Activated CD8-positive, alpha-beta T cell treated with anti-CD3 and anti-CD28 coated beads, Interleukin-2, amount 10 ng/mL, durations not matched to agents 7 days and 5 days (primary cell): ENCODE data around the gene SMYD3. TPM values are rescaled to one million over a fixed set of nuclear protein-coding genes. Genes with fewer than 3 reads are reported as not detected.

Experiments
- ATAC-seq: fragments of 150-1000 bp; cut with Tn5 transposase; one replicate; pipeline ENCODE4 v1.10.0; 2021; ENCODE audit warnings: moderate library complexity
- CTCF ChIA-PET: fragments of 350-600 bp; sonication (Branson Sonifier 250); formaldehyde crosslinking; loops from one replicate; lab custom pipeline; 2021; ENCODE audit warnings: antibody characterized with exemption; lab: Charles Lee
- POLR2A ChIA-PET: fragments of 350-600 bp; sonication (Branson Sonifier 250); formaldehyde crosslinking; loops from one replicate; lab custom pipeline; 2021; ENCODE audit warnings: antibody characterized with exemption; lab: Charles Lee
- DNase-seq: peaks from one replicate; pipeline ENCODE4 v3.0.0-alpha.2; 2020
- H3K27ac Mint-ChIP-seq: one replicate; pipeline ENCODE4 v1.8.0; 2021; ENCODE audit warnings: mild to moderate bottlenecking, mixed read lengths
- H3K27me3 Mint-ChIP-seq: one replicate; pipeline ENCODE4 v1.8.0; 2021; ENCODE audit warnings: low read depth, mixed read lengths
- H3K36me3 Mint-ChIP-seq: one replicate; pipeline ENCODE4 v1.8.0; 2021; ENCODE audit warnings: low read depth, mixed read lengths
- H3K4me1 Mint-ChIP-seq: one replicate; pipeline ENCODE4 v1.8.0; 2021; ENCODE audit warnings: low read depth, mixed read lengths
- H3K4me3 Mint-ChIP-seq: one replicate; pipeline ENCODE4 v1.8.0; 2021; ENCODE audit warnings: mild to moderate bottlenecking, mixed read lengths
- H3K9me3 Mint-ChIP-seq: one replicate; pipeline ENCODE4 v1.8.0; 2022; ENCODE audit warnings: mixed read lengths; ENCODE audit not compliant: insufficient read depth
- total RNA-seq, 2 experiments: library from RNA; stranded (reverse); gene quantifications; one replicate each; pipeline ENCODE4 v1.2.3, GENCODE V29; 2021

The SMYD3 gene
- total RNA-seq, 2 experiments from 2014 or later: 22.7 to 23.2 TPM

DNA sequence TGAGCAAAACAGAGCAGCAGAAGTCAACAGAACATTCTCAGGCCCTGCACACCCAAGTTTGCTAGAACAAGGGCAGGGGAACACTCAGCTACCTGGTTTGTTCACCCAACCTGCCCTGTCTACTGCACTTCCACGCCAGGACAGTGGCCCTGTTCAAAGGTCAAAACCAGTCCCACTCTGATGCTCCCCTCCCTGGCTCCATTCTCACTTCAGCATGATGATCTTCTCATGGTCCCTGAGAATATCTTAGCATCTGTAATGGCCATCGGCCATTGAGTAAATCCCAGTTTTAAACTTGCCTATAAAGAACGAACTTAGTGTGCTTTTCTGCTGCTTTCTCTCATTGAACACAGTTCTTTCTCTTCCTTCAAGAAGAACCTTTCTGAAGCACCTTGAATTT, 293.6 kb downstream of the SMYD3 start:
- peaks cover 2% of the 10 kb centered on the region for H3K4me1 Mint-ChIP-seq
- ChIA-PET POLR2A (no interaction called here), CTCF (no interaction called here)
- no peaks in the 10 kb centered on the region for H3K9me3 Mint-ChIP-seq
- no peak for DNase-seq
- H3K4me3 Mint-ChIP-seq: no peak overlapping the region
- H3K36me3 Mint-ChIP-seq: no peaks in the 10 kb centered on the region
- H3K27ac Mint-ChIP-seq: no peak overlapping the region
- no peak for ATAC-seq
- no peaks in the 10 kb centered on the region for H3K27me3 Mint-ChIP-seq

DNA sequence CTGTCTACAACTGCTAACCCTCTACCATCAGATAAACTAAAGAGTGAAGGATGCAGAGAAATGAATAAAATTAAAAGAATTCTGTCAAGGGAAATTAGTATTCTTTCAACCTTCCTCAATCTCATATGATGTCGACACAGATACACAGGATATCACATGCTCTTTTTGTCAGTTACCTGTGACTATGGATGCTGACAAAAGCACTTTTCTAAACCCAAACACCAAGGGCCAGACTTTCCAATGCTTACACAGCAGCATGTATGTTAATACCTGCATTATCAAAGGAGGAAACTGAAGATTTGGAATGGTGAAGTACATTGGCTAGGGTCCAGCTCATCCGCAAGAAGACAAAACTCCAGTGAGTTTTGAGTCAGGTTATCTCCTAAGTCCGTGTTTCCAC, 294.0 kb downstream of the SMYD3 start:
- peaks cover 2% of the 10 kb centered on the region for H3K4me1 Mint-ChIP-seq
- ATAC-seq: no peak
- ChIA-PET POLR2A (no interaction called here), CTCF (no interaction called here)
- no peak overlapping the region for H3K27ac Mint-ChIP-seq
- no peak for DNase-seq
- no peaks in the 10 kb centered on the region for H3K36me3 Mint-ChIP-seq
- H3K4me3 Mint-ChIP-seq: no peak overlapping the region
- H3K9me3 Mint-ChIP-seq: no peaks in the 10 kb centered on the region
- H3K27me3 Mint-ChIP-seq: no peaks in the 10 kb centered on the region

DNA sequence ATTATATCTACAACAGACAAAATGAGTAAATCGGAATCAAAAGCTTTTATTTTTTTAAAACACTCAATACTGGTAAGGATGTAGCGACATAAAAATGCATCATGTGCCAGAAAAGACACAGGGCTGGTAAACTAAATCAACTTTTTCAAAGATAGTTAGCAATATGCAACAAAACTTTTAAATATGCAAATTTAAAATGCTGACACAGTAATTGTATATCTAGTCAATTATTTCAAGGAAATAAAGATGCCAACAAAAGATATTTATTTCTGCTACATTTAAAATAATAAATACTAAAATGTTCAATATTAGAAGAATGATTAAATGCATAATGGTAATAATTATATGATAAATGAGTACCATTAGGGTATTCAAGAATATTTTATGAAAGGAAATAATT, 295.1 kb downstream of the SMYD3 start:
- ATAC-seq (no peak), DNase-seq (no peak)
- H3K27me3 Mint-ChIP-seq: no peaks in the 10 kb centered on the region
- H3K36me3 Mint-ChIP-seq: no peaks in the 10 kb centered on the region
- ChIA-PET POLR2A (no interaction called here), CTCF (no interaction called here)
- no peak overlapping the region for H3K4me3 Mint-ChIP-seq
- H3K4me1 Mint-ChIP-seq: peaks cover 2% of the 10 kb centered on the region
- no peaks in the 10 kb centered on the region for H3K9me3 Mint-ChIP-seq
- no peak overlapping the region for H3K27ac Mint-ChIP-seq

DNA sequence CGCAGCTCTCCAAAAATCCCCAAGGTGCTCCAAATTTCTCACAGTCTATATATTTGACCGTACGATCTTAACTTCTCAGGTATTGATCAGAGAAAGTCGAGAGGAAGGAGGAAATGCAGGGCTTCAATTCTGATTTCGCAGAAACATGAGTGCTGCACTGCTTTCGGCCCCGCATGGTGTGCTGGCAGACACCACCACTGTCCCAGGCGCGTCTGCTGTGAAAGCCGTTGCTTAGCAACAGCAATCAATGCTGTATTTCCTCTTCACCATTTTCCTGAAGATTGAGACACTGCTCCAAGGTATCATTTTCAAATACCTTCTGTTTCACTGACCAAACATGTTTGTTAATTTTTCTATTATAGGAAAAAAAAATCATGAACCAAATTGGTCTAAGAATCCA, 296.3 kb downstream of the SMYD3 start:
- Mint-ChIP-seq H3K4me3 (no peak overlapping the region), H3K36me3 (no peaks in the 10 kb centered on the region), H3K9me3 (no peaks in the 10 kb centered on the region), H3K27ac (no peak overlapping the region), H3K4me1 (peaks cover 2% of the 10 kb centered on the region), H3K27me3 (no peaks in the 10 kb centered on the region)
- ChIA-PET POLR2A (no interaction called here), CTCF (no interaction called here)
- DNase-seq (no peak), ATAC-seq (no peak)

DNA sequence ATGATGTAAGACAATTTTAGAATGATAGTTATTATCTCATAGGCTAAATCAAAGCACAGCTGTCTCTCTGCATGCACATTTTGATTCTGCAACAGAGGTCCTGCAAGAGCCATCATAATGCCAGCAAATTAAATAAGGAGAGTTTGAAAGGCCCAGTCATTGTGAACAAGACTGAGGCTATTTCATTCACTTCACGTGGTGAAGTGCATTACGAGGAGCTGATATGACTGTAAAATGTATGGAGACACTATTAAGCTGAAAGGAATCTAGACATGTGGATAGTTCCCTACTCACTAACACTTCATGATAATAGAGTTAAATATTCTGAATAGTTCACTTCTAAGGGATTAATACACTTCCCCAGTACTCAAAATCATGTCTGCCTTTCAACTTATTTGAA, 299.0 kb downstream of the SMYD3 start:
- ChIA-PET POLR2A (no interaction called here), CTCF (no interaction called here)
- Mint-ChIP-seq H3K36me3 (no peaks in the 10 kb centered on the region), H3K4me3 (no peak overlapping the region), H3K9me3 (no peaks in the 10 kb centered on the region), H3K27ac (no peak overlapping the region), H3K27me3 (no peaks in the 10 kb centered on the region), H3K4me1 (no peaks in the 10 kb centered on the region)
- DNase-seq (no peak), ATAC-seq (no peak)

DNA sequence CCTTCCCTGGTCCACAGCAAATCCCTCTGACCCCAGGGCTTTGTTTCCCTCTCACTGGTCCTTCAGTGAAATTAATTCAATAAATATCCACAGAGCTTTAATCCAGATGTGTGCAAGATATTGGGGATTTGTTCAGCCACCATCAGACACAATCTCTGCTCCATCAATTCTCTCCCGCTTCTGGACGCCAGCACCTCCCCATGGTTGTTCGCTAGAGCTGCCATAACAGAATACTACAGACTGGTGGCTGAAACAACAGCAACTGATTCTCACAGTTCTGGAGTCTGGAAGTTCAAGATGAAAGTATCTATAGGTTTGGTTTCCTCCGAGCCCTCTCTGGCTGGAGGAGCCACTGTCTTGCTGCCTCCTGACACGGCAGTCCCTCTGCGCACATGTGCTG, 303.9 kb downstream of the SMYD3 start:
- ChIA-PET CTCF (no interaction called here), POLR2A (no interaction called here)
- Mint-ChIP-seq H3K27me3 (no peaks in the 10 kb centered on the region), H3K4me1 (no peaks in the 10 kb centered on the region), H3K4me3 (no peak overlapping the region), H3K27ac (no peak overlapping the region), H3K36me3 (no peaks in the 10 kb centered on the region), H3K9me3 (no peaks in the 10 kb centered on the region)
- ATAC-seq (no peak), DNase-seq (no peak)

DNA sequence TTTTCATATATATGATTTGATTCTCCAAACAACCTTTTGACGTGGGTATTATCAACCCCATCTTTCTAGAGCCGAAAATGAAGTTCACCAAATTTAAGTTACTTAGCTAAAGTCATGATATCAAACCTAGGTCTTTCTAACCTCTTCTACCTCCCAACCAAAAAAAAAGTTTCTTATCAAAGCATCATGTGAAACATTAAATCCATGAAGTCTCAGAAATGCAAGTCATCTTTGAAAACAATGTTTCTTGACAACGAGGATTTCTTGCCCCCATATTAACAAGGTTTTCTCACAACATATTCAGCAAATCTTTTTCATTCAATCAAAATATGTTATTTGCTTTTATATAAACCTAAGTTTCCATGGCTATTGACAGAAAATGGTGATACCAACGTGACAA, 306.3 kb downstream of the SMYD3 start:
- Mint-ChIP-seq H3K36me3 (no peaks in the 10 kb centered on the region), H3K27ac (no peak overlapping the region), H3K9me3 (no peaks in the 10 kb centered on the region), H3K4me3 (no peak overlapping the region), H3K27me3 (no peaks in the 10 kb centered on the region), H3K4me1 (no peaks in the 10 kb centered on the region)
- CTCF ChIA-PET: no interaction called here
- ATAC-seq (no peak), DNase-seq (no peak)
- POLR2A ChIA-PET: no interaction called here

DNA sequence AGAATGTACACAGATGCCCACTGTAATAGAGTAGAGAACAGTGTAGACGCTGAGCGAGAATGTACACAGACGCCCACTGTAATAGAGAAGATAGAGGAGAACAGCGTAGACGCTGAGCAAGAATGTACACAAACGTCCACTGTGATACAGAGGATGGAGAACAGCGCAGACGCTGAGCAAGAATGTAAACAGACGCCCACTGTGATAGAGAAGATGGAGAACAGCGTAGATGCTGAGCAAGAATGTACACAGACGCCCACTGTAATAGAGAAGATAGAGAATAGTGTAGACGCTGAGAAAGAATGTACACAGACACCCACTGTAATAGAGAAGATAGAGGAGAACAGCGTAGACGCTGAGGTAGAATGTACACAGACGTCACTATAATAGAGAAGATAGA, 306.9 kb downstream of the SMYD3 start:
- H3K9me3 Mint-ChIP-seq: no peaks in the 10 kb centered on the region
- no peaks in the 10 kb centered on the region for H3K27me3 Mint-ChIP-seq
- DNase-seq (no peak), ATAC-seq (no peak)
- H3K4me3 Mint-ChIP-seq: no peak overlapping the region
- H3K27ac Mint-ChIP-seq: no peak overlapping the region
- no peaks in the 10 kb centered on the region for H3K4me1 Mint-ChIP-seq
- ChIA-PET POLR2A (no interaction called here), CTCF (no interaction called here)
- H3K36me3 Mint-ChIP-seq: no peaks in the 10 kb centered on the region

DNA sequence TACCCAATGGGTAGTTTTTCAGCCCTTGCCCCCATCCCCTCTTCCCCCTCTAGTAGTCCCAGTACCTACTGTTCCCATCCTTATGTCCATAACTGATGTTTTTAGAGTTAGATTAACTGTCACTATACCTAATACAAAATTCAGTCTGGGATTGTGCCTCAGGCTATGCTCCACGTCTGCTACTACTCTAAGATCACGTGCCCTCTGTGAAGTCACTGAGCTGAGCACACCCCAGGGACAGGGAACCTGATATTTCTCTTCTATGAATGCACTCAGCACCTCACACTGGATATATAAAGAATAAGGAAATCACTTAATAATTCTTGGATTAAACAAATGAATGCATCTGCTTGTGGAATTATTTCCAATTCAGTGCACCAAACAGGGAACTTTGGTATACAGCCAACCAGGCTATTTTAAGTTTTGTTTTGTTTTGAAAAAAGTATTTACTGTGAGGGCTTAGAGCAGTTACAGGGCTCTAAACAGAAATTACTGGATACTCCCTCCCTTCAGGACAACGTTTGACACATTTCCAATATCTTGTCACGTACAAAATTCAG, 307.9 kb downstream of the SMYD3 start:
- no peaks in the 10 kb centered on the region for H3K9me3 Mint-ChIP-seq
- no peak overlapping the region for H3K4me3 Mint-ChIP-seq
- no peak overlapping the region for H3K27ac Mint-ChIP-seq
- no peaks in the 10 kb centered on the region for H3K36me3 Mint-ChIP-seq
- no peak for ATAC-seq
- H3K27me3 Mint-ChIP-seq: no peaks in the 10 kb centered on the region
- no peak for DNase-seq
- POLR2A ChIA-PET: no interaction called here
- H3K4me1 Mint-ChIP-seq: no peaks in the 10 kb centered on the region
- CTCF ChIA-PET: no interaction called here

DNA sequence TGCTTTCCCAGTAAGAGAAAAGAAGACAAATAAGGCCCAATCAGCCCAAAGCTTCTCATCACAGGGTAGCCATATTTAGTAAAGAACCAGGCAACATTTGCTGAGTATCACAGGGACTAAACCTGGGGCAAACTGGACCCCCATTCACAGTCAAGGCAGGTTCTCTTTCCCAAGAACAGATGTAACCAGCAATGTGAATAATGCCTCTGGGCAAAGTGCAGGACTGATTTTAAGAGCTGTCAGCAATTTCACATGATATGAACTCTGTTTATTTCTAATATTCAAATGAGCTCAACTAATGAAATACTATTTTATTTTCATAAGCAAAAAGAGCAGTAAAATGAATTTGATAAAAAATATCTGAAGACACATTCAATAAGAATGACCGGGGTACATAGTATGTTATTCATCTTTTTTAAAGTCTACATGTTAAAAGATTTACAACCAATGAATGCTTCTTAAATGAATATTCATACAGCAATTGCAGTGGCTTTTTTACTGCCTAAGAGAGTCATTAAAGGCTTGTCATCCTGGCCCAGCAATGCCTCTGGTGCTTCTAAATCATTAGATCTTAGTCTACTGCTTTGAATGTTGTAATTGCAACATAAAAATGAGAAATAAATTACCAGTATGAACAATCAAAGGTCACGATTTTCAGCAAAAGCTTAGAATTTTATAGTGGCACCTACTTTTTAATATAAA, 308.8 kb downstream of the SMYD3 start:
- no peaks in the 10 kb centered on the region for H3K4me1 Mint-ChIP-seq
- DNase-seq (no peak), ATAC-seq (no peak)
- no peak overlapping the region for H3K4me3 Mint-ChIP-seq
- POLR2A ChIA-PET: no interaction called here
- CTCF ChIA-PET: no interaction called here
- H3K36me3 Mint-ChIP-seq: no peaks in the 10 kb centered on the region
- H3K9me3 Mint-ChIP-seq: no peaks in the 10 kb centered on the region
- H3K27me3 Mint-ChIP-seq: no peaks in the 10 kb centered on the region
- H3K27ac Mint-ChIP-seq: no peak overlapping the region

DNA sequence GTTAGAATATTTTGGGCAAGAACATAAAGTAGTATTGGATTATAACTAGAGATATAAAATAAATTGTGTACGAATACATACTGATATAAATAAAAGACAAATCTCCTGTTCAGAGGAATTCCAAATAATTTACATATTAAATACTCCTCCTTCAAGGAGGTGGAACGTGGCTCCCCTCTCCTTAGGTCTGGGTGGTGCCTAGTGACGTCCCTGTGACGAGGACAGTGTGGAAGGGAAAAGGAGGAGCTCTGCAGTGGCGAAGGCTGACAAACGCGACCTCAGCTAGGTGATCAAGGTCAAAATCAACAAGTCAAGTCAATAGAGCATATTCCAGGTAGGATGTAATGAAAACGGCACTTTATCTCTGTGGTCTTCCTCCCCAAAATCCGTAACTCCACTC, 310.0 kb downstream of the SMYD3 start:
- no peaks in the 10 kb centered on the region for H3K36me3 Mint-ChIP-seq
- H3K4me3 Mint-ChIP-seq: no peak overlapping the region
- no peaks in the 10 kb centered on the region for H3K27me3 Mint-ChIP-seq
- POLR2A ChIA-PET: no interaction called here
- H3K27ac Mint-ChIP-seq: no peak overlapping the region
- DNase-seq (no peak), ATAC-seq (no peak)
- H3K9me3 Mint-ChIP-seq: no peaks in the 10 kb centered on the region
- CTCF ChIA-PET: no interaction called here
- no peaks in the 10 kb centered on the region for H3K4me1 Mint-ChIP-seq

DNA sequence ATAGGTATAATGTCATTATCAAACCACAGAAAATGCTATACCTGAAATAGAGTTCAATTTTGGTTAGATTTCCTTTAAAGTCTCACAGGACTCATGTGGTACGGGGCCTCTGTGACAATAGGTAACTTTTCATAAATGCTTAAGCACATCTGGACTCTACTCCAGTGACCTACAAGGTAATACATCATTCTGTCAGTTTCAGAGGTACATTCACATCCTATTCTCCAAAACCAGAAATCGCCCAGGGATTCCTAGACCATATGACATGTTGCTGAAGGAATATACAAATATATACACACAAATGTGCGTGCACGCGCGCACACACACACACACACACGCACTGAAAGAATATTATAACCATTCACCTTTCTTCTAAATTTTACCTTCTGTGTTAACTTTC, 311.8 kb downstream of the SMYD3 start:
- DNase-seq (no peak), ATAC-seq (no peak)
- H3K4me1 Mint-ChIP-seq: no peaks in the 10 kb centered on the region
- no peaks in the 10 kb centered on the region for H3K9me3 Mint-ChIP-seq
- ChIA-PET POLR2A (no interaction called here), CTCF (no interaction called here)
- peaks cover 4% of the 10 kb centered on the region for H3K36me3 Mint-ChIP-seq
- H3K27me3 Mint-ChIP-seq: no peaks in the 10 kb centered on the region
- H3K27ac Mint-ChIP-seq: no peak overlapping the region
- H3K4me3 Mint-ChIP-seq: no peak overlapping the region

DNA sequence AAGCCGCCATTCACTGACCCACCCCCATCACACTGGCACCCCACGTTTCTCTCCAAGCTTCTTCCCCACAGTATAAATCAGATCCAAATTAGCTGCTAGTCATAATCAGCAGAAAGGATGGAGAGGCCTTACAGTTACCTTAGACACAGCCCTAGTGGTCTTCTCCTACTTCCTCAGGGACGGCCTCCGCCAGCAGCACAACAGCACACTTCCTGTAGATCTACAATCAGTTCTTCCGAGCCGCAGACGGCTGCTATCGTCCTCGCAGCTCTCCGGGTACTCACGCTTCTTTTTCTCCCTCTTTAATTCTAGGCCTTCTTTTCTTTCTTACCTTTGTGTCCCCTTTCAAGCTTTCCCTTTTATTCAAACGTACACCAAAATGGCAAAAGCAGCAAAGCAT, 313.5 kb downstream of the SMYD3 start:
- H3K4me3 Mint-ChIP-seq: no peak overlapping the region
- ChIA-PET POLR2A (no interaction called here), CTCF (no interaction called here)
- DNase-seq (no peak), ATAC-seq (no peak)
- no peaks in the 10 kb centered on the region for H3K9me3 Mint-ChIP-seq
- no peaks in the 10 kb centered on the region for H3K4me1 Mint-ChIP-seq
- H3K27ac Mint-ChIP-seq: no peak overlapping the region
- H3K36me3 Mint-ChIP-seq: peaks cover 4% of the 10 kb centered on the region
- no peaks in the 10 kb centered on the region for H3K27me3 Mint-ChIP-seq
